Stimulated activated naive CD4-positive, alpha-beta T cell (primary cell): ENCODE measurements around the gene PC.
A peak's percentile ranks its signal among the peaks of the same experiment; 100 is the strongest.

Source experiments
- DNase-seq, 6 experiments: peaks; one replicate each; lab custom pipeline; 2025; lab: John Stamatoyannopoulos, UW

PC gene

GRCh38 chr11:66909181-66909580, 49.0 kb downstream of the PC start:
- DNase-seq = no peak

DNA sequence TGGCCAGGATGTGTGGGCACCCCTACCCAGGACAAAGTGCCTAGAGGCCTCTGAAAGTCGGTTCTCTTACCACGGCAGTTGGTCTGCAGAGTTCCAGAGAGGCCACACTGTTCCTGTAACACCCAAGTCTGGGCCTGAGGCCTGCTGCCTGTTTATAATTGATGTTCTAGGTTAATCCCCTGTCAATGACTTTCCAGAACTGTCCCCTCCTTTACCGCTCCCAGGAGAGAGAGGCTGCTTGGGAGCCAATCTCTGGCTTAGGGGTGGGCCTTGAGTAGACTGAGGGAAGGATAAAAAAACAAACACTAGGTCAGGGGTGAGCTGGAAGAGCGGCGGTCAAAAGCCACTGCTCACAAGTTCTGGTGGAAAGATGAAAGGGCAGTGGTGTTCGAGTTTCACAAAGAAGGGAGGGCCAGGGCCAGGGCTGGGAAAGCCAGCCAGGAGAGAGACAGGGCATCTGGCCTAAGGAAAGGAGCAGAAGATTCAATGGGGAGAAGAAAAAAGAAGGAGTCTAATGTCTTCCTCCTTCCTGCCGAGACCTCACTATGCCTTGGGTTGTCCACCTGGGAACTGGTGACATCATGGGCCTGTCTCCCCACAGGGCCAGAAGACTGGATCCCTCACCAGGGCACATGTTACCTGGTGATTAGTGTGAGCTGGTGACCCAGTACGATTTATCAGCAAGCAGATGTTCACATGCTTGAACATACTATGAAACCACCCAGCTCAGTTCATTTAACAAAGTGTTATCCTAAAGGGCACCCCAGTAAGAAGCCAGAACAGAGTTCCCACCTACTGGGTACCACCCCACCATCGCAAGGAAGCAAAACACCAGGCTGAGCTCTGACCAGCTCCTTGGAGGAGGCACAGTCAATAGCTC, 50.2 kb downstream of the PC start:
- DNase-seq = no peak

- no peak for DNase-seq
Measured at GRCh38 chr11:66906061-66906733, 52.0 kb downstream of the PC start.

DNA sequence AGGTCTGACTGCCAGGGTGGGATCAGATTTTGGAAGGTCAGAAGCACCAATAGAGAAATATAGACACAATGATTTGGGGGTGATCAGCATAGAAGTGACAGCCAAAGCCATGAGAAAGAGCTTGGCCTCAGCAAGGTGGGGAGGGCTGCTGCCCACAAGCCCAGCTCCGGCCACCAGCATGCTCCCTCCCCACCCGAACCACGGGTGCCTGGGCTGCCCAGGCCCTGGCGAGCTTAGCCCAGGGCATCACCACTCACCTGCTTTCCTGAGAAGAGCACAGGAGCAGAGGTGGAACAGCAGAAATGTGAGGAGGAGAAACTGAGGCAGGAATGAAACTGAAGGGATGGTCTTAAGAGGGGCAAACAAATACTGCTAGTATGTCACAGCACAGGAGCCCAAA, 52.6 kb downstream of the PC start:
- DNase-seq = no peak

- DNase-seq = no peak
Measured at GRCh38 chr11:66904981-66905521, 53.1 kb downstream of the PC start.

DNA sequence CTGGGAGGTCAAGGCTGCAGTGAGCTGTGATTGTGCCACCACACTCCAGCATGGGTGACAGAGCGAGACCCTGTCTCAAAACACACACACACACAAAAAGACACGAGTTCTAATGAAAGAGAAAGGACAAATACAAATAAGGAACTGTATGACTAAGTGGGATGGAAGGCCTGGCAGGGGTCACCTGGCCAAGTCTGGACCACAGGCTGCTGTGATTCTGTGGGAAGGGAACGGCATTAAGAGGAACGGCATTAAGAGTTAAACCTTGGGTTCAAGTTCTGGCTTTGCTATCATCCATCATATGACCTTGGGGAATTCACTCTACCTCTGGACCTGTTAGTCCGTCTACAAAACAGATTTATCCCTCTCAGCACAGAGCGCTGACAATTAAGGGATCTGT, 53.6 kb downstream of the PC start:
- DNase-seq = no peak

DNA sequence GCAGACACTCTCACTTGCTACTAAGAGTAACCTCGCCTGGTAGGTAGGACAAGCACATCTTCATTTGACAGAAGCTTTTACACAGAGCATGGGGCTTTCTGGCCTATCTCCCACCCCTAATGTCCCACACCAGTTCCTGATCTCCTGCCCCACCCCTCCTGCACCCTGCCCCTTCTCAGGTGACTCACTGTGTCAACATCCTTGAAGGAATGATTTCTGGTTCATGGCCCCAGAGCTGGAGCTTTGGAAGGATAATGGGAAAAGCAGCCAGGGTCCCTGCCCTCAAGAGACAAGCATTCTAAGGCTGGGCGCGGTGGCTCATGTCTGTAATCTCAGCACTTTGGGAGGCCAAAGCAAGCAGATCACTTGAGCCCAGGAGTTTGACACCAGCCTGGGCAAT, 54.1 kb downstream of the PC start:
- DNase-seq = no peak

- no peak for DNase-seq
Measured at GRCh38 chr11:66902486-66903177, 55.6 kb downstream of the PC start.

GRCh38 chr11:66901964-66902390, 56.2 kb downstream of the PC start:
- DNase-seq = no peak

GRCh38 chr11:66894141-66894540, 64.0 kb downstream of the PC start:
- DNase-seq = no peak

GRCh38 chr11:66892911-66893310, 65.3 kb downstream of the PC start:
- DNase-seq = no peak

DNA sequence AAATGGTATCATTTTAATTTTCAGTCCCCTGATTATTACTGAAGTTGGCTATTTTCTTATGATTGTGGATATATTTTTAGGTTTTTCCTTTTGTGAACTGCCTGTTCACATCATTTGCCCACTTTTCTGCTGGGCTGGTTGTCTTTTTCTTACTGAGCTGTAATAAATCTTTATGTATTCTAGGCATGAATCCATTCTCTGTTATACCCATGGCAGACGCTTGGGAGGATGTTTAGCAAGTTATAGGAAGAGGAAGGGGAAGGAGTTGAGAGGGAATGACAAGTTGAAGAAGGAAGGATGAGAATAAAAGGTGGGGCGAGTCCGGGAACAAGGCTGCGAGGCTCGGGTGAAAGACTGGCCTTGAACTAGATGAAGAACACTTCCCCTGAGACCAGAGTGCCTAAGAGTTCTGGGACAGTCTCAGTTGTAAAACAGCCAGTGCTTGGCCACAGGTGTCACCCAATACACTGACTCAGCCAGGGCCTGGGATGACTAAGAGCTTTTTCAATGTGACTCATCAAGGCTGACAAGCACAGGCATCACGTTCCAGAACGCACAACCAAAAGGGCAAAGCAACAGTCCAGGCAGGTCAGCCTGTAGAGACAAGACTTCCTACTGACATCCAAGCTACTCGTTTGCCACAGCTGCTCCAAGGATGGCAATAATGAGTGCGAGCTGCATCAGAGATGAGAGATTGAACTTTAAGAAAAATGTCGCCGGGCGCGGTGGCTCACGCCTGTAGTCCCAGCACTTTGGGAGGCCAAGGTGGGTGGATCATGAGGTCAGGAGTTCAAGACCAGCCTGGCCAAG, 66.1 kb downstream of the PC start:
- no peak for DNase-seq

DNA sequence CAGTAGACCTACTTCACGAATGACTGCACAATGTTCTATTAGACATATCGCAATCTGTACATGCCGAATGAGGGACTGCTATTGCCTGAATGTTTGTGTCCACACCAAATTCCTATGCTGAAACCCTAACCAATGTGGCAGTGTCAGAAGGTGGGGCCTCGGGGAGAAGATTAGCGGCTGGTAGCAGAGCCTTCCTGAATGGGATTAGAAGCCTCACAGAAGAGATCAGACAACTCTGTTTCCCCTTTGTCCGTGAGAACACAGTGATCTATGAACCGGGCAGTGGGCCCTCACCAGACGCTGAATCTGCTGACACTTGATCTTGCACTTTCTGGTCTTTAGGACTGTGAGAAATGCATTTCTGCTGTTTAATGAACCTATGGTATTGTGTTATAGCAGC, 68.2 kb downstream of the PC start:
- DNase-seq = no peak

- no peak for DNase-seq
Measured at GRCh38 chr11:66888282-66888681, 69.9 kb downstream of the PC start.

- no peak for DNase-seq
Measured at GRCh38 chr11:66887526-66887925, 70.7 kb downstream of the PC start.

DNA sequence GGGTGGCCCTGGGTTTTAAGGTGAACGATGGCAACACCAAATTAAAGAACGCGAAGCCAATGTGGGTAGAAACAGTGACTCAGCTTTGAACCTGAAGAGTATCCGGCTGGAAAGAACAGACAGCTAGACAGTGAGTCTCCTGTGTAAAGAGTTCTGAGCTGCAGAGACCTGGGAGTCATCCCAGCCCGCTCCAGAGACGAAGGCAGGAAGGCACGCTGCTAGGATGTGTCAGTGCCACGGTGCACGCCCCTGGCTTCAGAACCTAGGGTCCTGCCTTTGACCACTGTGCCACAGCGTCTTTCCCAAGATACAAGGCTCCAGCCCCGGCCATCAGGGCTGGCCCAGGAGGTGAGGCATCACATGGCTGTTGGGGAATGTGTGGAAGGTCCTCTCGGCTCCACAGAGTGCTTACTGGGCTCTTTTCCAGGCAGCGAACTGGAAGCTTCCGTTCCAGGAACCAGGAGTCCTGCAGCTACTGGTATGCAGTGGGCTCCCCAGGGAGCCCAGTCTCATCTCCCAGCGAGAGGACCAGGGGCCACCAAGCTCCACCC, 71.4 kb downstream of the PC start:
- DNase-seq = no peak

DNA sequence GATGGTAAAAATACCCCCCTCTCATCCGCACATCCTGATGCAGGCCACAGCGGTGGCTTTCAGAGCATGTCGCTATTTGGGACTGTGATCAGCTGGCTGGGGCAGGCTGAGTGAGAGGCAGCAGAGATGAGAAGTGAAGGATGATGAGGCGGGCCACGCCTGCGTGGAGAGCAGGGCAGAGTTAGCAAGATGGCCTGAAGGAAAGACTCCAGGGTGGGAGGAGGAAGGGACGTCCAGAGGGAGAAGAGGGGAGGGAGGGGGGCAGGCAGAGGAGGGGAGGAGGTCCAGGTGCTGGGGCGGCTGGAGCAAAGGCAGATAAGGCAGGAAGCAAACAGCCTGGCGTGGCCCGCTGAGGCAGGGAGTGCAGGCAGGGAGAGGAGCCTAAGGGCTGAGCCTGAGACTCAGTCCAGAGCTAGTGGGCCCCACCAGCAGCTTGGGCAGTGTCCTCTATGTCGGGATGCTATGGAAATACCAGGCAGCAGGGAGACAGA, 72.2 kb downstream of the PC start:
- DNase-seq = no peak

- DNase-seq = no peak
Measured at GRCh38 chr11:66885469-66885868, 72.7 kb downstream of the PC start.

GRCh38 chr11:66884443-66884842, 73.7 kb downstream of the PC start:
- no peak for DNase-seq

DNA sequence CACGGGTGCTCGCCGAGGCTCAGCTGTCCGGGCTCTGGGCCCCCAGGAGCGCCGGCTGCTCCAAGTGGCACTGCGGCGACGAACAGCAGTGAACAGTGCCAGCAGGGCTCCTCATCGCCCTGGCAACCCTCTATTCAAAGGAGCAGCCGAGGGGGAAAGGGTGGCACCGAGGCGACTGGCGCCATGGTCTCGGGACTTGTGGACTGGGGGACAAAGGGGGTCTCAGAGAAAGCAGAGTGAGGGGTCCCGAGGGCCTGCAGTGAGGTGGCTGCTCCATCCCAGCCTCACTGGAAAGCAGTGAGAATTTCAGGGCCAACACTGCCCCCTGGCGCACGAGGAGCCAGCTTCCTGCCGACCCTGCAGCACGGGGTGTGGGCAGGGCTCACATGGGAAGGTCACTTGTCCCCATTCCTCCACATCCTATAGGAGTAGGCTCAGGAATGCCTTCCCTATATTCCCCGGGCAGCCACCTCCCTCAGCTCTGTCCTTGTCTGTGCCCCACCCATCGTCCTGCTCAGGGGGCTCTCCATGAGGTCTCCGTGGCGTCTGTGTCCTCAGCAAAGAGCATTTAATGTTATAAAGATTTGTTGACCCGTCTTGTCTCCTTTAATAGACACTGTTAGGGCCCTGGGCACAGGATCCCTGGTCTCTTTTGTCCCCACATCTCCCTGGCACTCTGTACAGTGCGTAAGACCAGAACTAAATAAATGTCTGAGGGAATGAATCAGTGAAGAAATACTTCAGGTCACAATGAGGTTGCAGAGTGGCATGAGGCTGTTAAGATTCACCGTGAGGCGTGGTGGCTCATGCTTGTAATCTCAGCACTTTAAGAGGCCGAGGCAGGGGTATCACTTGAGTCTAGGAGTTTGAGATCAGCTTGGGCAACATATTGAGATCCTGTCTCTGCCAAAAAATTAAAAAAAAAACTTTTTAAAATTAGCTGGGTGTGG, 74.9 kb downstream of the PC start:
- peak in 5 of 6 experiments; percentile 20 to 51 (median 43) for DNase-seq
